Measurements from ENCODE around the gene THBS2.

The THBS2 gene

GRCh38 chr6:169169941-169170582 is 83.6 kb downstream of the THBS2 start:
- Histone ChIP-seq H3K27ac (ENCODE audit: low read depth in 2 of 2, low read length in 2 of 2) (no peak overlapping the region), H3K4me1 (ENCODE audit: control insufficient read depth in 2 of 2, insufficient read depth in 2 of 2, low read length in 2 of 2) (no peaks in the 10 kb centered on the region)

GRCh38 chr6:169169375-169169774 is 84.3 kb downstream of the THBS2 start:
- no peak overlapping the region for H3K4me3 ChIP-seq (ENCODE audit: low read length in 2 of 2)
- no peak overlapping the region for H3K9ac ChIP-seq (ENCODE audit: low read depth in 1 of 2, low read length in 2 of 2)
- no peak overlapping the region for H3K27ac ChIP-seq (ENCODE audit: low read depth in 2 of 2, low read length in 2 of 2)
- no peaks in the 10 kb centered on the region for H3K27me3 ChIP-seq (ENCODE audit: control insufficient read depth in 2 of 2, insufficient read depth in 2 of 2, low read length in 2 of 2)
- no peaks in the 10 kb centered on the region for H3K36me3 ChIP-seq (ENCODE audit: control insufficient read depth in 2 of 2, insufficient read depth in 2 of 2, low read length in 2 of 2)
- no peaks in the 10 kb centered on the region for H3K4me1 ChIP-seq (ENCODE audit: control insufficient read depth in 2 of 2, insufficient read depth in 2 of 2, low read length in 2 of 2)
- no peaks in the 10 kb centered on the region for H3K9me3 ChIP-seq (ENCODE audit: control insufficient read depth in 2 of 2, low read length in 2 of 2)

More at GRCh38 chr6:169169941-169170582, 83.6 kb downstream of the THBS2 start:
- H3K9ac ChIP-seq (ENCODE audit: low read depth in 1 of 2, low read length in 2 of 2), result no peak overlapping the region
- no peaks in the 10 kb centered on the region for H3K9me3 ChIP-seq (ENCODE audit: control insufficient read depth in 2 of 2, low read length in 2 of 2)
- no peak overlapping the region for H3K4me3 ChIP-seq (ENCODE audit: low read length in 2 of 2)
- no peaks in the 10 kb centered on the region for H3K36me3 ChIP-seq (ENCODE audit: control insufficient read depth in 2 of 2, insufficient read depth in 2 of 2, low read length in 2 of 2)
- no peaks in the 10 kb centered on the region for H3K27me3 ChIP-seq (ENCODE audit: control insufficient read depth in 2 of 2, insufficient read depth in 2 of 2, low read length in 2 of 2)

GRCh38 chr6:169168706-169169105 is 84.9 kb downstream of the THBS2 start:
- Histone ChIP-seq H3K36me3 (ENCODE audit: control insufficient read depth in 2 of 2, insufficient read depth in 2 of 2, low read length in 2 of 2) (no peaks in the 10 kb centered on the region), H3K4me3 (ENCODE audit: low read length in 2 of 2) (no peak overlapping the region), H3K4me1 (ENCODE audit: control insufficient read depth in 2 of 2, insufficient read depth in 2 of 2, low read length in 2 of 2) (no peaks in the 10 kb centered on the region), H3K27ac (ENCODE audit: low read depth in 2 of 2, low read length in 2 of 2) (no peak overlapping the region), H3K9ac (ENCODE audit: low read depth in 1 of 2, low read length in 2 of 2) (no peak overlapping the region), H3K27me3 (ENCODE audit: control insufficient read depth in 2 of 2, insufficient read depth in 2 of 2, low read length in 2 of 2) (no peaks in the 10 kb centered on the region), H3K9me3 (ENCODE audit: control insufficient read depth in 2 of 2, low read length in 2 of 2) (no peaks in the 10 kb centered on the region)

- no peaks in the 10 kb centered on the region for H3K36me3 ChIP-seq (ENCODE audit: control insufficient read depth in 2 of 2, insufficient read depth in 2 of 2, low read length in 2 of 2)
- no peaks in the 10 kb centered on the region for H3K27me3 ChIP-seq (ENCODE audit: control insufficient read depth in 2 of 2, insufficient read depth in 2 of 2, low read length in 2 of 2)
- H3K9ac ChIP-seq (ENCODE audit: low read depth in 1 of 2, low read length in 2 of 2), result no peak overlapping the region
- H3K27ac ChIP-seq (ENCODE audit: low read depth in 2 of 2, low read length in 2 of 2), result no peak overlapping the region
- H3K4me3 ChIP-seq (ENCODE audit: low read length in 2 of 2), result no peak overlapping the region
- H3K4me1 ChIP-seq (ENCODE audit: control insufficient read depth in 2 of 2, insufficient read depth in 2 of 2, low read length in 2 of 2), result no peaks in the 10 kb centered on the region
- H3K9me3 ChIP-seq (ENCODE audit: control insufficient read depth in 2 of 2, low read length in 2 of 2), result no peaks in the 10 kb centered on the region
Measured at GRCh38 chr6:169168302-169168630, 85.4 kb downstream of the THBS2 start.

GRCh38 chr6:169167581-169168301 is 85.9 kb downstream of the THBS2 start:
- Histone ChIP-seq H3K27ac (ENCODE audit: low read depth in 2 of 2, low read length in 2 of 2) (no peak overlapping the region), H3K4me1 (ENCODE audit: control insufficient read depth in 2 of 2, insufficient read depth in 2 of 2, low read length in 2 of 2) (no peaks in the 10 kb centered on the region)

GRCh38 chr6:169166896-169167580 is 86.6 kb downstream of the THBS2 start:
- Histone ChIP-seq H3K36me3 (ENCODE audit: control insufficient read depth in 2 of 2, insufficient read depth in 2 of 2, low read length in 2 of 2) (no peaks in the 10 kb centered on the region), H3K9ac (ENCODE audit: low read depth in 1 of 2, low read length in 2 of 2) (no peak overlapping the region), H3K4me3 (ENCODE audit: low read length in 2 of 2) (no peak overlapping the region), H3K27ac (ENCODE audit: low read depth in 2 of 2, low read length in 2 of 2) (no peak overlapping the region), H3K27me3 (ENCODE audit: control insufficient read depth in 2 of 2, insufficient read depth in 2 of 2, low read length in 2 of 2) (no peaks in the 10 kb centered on the region), H3K4me1 (ENCODE audit: control insufficient read depth in 2 of 2, insufficient read depth in 2 of 2, low read length in 2 of 2) (no peaks in the 10 kb centered on the region), H3K9me3 (ENCODE audit: control insufficient read depth in 2 of 2, low read length in 2 of 2) (no peaks in the 10 kb centered on the region)

More at GRCh38 chr6:169167581-169168301, 85.9 kb downstream of the THBS2 start:
- no peaks in the 10 kb centered on the region for H3K9me3 ChIP-seq (ENCODE audit: control insufficient read depth in 2 of 2, low read length in 2 of 2)
- H3K9ac ChIP-seq (ENCODE audit: low read depth in 1 of 2, low read length in 2 of 2), result no peak overlapping the region
- no peaks in the 10 kb centered on the region for H3K27me3 ChIP-seq (ENCODE audit: control insufficient read depth in 2 of 2, insufficient read depth in 2 of 2, low read length in 2 of 2)
- H3K4me3 ChIP-seq (ENCODE audit: low read length in 2 of 2), result no peak overlapping the region
- H3K36me3 ChIP-seq (ENCODE audit: control insufficient read depth in 2 of 2, insufficient read depth in 2 of 2, low read length in 2 of 2), result no peaks in the 10 kb centered on the region

Data from mucosa of rectum (tissue), 2 donors.